Activated T-helper 2 cell treated with anti-CD3 and anti-CD28 coated beads, Interferon-gamma antibody, Interleukin-2, Interleukin-4, amounts not matched to agents 10 μg/mL and 5 μg/mL and 100 μg/mL, durations not matched to agents 14 hours and 24 hours and 36 hours (primary cell): ENCODE data around the gene CKM. TPM values are rescaled to one million over a fixed set of nuclear protein-coding genes. Genes with fewer than 3 reads are reported as not detected.
A peak's percentile ranks its signal among the peaks of the same experiment; 100 is the strongest.

Experiments
- DNase-seq: peaks from one replicate; pipeline ENCODE4 v3.0.0; 2021; ENCODE audit warnings: low spot score
- H3K27ac Mint-ChIP-seq: one replicate; pipeline ENCODE4 v1.8.0; 2021; ENCODE audit warnings: mixed read lengths
- H3K27me3 Mint-ChIP-seq: one replicate; pipeline ENCODE4 v1.8.0; 2021; ENCODE audit warnings: low read depth, mixed read lengths
- H3K36me3 Mint-ChIP-seq: one replicate; pipeline ENCODE4 v1.8.0; 2021; ENCODE audit warnings: low read depth, mixed read lengths
- H3K4me1 Mint-ChIP-seq: one replicate; pipeline ENCODE4 v1.8.0; 2021; ENCODE audit warnings: low read depth, mixed read lengths
- H3K4me3 Mint-ChIP-seq: one replicate; pipeline ENCODE4 v1.8.0; 2021; ENCODE audit warnings: low read depth, mild to moderate bottlenecking, moderate library complexity, mixed read lengths
- H3K9me3 Mint-ChIP-seq: one replicate; pipeline ENCODE4 v1.8.0; 2021; ENCODE audit warnings: mixed read lengths
- intact Hi-C: fragments of 100-400 bp; cut with micrococcal nuclease; formaldehyde crosslinking; loops from one replicate; pipeline ENCODE4 v1.15.1; 2023
- total RNA-seq: library from RNA; stranded (reverse); gene quantifications from 2 replicates; pipeline ENCODE4 v1.2.3, GENCODE V29; 2022

Gene CKM
- total RNA-seq: not detected in 2 replicates

DNA sequence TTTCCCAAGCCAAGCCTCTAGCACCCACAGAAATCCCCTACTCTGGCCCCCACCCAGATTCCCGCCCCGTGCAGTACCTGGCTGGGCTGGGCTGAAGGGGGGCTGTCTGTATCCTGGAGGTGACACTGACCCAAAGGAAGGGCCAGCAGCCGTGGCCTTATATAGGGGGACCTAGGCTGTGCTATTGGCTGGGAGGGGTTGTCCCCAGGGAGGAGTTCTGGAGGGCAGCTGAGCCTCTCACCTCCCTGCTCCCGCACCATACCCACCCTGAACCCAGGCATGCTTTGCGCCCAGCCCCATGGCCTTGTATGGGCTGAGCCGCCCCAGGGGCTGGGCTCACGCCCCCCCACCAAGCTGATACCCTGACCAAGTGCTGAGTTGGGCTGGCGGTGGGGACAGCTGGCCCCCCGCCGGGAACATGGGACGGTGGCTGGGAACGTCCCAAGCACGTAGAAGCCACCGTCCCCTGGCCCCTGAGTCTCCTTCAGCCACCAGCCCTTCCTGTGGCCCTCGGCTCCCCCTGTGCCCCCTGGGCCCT is at the start of gene CKM:
Gene CKM (minus strand): TSS at position 132 of the 538 bp plus-strand sequence. CDS start 3,162 bp downstream, outside the sequence.
- no peaks in the 10 kb centered on the region for H3K9me3 Mint-ChIP-seq
- H3K27ac Mint-ChIP-seq: no peak within 1 kb of the TSS
- intact Hi-C loops: no loop called here
- H3K36me3 Mint-ChIP-seq: no peaks in the 10 kb centered on the region
- no peak within 1 kb of the TSS for H3K4me3 Mint-ChIP-seq
- peaks cover 2% of the 10 kb centered on the region for H3K4me1 Mint-ChIP-seq
- DNase-seq: no peak
- H3K27me3 Mint-ChIP-seq: peaks cover 22% of the 10 kb centered on the region

DNA sequence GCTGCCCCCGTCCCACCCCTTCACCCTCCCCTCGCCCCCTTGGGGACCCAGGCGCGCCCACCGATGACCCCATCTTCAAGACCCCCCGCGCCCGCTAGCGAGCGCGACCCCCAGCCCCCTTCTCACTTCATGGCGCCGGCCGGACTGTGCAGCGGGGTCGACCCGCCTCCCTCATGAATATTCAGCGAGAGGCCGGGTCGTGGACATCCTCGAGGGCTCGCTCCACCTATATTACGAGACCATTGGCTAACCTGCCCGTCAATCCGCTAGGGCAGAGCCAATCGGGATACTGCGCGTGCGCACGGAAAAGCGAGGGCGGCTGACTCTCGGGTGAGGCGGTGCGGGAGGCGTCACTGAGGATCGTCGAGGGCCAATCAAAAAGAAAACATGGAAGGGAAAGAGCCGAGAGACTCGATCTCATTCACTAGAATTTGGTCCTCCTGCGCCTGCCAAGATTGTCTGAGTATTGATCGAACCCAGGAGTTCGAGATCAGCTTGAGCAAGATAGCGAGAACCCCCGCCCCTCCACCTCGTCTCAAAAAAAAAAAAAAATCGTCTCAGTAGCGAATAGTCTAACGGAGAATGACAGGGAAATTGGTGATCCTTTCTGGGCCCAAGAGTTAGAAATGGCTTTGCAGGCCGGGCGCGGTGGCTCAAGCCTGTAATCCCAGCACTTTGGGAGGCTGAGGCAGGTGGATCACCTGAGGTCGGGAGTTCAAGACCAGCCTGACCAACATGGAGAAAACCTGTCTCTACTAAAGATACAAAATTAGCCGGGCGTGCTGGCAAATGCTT is 47.9 kb upstream of the CKM start, which contains the start of gene ERCC2:
Gene ERCC2 (minus strand): TSS at position 164 of the 795 bp plus-strand sequence. CDS start 33 bp downstream, at position 131.
- peak within 1 kb of the TSS; percentile 87 for H3K4me3 Mint-ChIP-seq
- H3K27me3 Mint-ChIP-seq: no peaks in the 10 kb centered on the region
- intact Hi-C loops: loop anchor here (1.0 to 5.0 kb wide), 3 partner anchors 52 to 109 kb away; partner anchors contain the start of gene ERCC1
- H3K27ac Mint-ChIP-seq: peak within 1 kb of the TSS; percentile 99
- peaks cover 6% of the 10 kb centered on the region for H3K36me3 Mint-ChIP-seq
- H3K4me1 Mint-ChIP-seq: peaks cover 14% of the 10 kb centered on the region
- peak; percentile 100 for DNase-seq
- H3K9me3 Mint-ChIP-seq: no peaks in the 10 kb centered on the region

DNA sequence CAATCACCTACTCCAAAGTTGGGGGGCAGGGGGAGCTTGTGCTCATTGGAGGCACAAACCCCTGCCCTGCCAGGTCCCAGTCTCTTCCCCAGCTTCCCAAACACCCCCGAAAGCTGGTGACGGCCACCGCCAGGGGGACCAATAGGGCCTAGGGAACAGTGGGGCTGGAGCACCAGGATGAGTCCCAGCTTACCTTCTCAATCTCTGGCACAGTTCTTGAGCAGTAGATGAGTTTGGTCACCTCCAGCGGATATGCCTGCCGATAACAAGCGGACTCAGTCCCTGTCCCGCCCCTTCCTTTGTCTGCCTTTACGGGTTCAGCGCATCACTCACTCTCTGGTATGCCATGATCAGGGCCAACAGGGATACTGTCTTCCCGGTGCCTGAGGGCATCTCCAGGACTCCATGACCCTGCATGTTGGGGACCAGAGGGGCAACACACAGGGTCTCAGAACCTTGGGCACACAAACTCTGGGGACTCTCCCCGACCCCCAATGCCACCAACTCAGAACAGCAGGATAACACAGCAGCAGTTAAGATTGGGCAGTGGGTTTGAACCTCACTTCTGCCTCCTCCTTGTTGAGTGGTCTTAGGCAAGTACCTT is 46.2 kb upstream of the CKM start:
- DNase-seq: no peak
- intact Hi-C loops: no loop called here
- Mint-ChIP-seq H3K4me1 (peaks cover 14% of the 10 kb centered on the region), H3K27me3 (no peaks in the 10 kb centered on the region), H3K9me3 (no peaks in the 10 kb centered on the region), H3K36me3 (peaks cover 6% of the 10 kb centered on the region), H3K4me3 (peak overlapping the region; percentile 66), H3K27ac (no peak overlapping the region)

DNA sequence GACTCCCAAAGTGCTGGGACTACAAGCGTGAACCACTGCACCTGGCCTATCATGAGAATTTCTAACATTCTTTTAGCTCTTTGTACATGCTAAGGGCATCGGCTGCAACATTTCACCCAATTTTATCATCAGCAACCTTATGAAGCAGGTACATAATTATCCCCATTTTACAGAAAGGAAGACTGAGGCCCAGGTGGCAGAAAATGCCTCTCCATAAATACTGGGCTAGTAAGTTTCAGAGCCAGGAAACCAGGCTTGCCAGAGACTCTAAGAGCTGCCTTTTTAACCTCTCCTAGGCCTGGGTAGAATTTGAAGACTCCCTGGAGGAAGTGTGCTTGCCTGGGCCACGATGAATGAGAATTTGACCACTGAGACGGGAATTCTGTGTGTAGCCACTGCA is 45.5 kb upstream of the CKM start:
- intact Hi-C loops: no loop called here
- peaks cover 14% of the 10 kb centered on the region for H3K4me1 Mint-ChIP-seq
- H3K4me3 Mint-ChIP-seq: peak overlapping the region; percentile 19
- peaks cover 6% of the 10 kb centered on the region for H3K36me3 Mint-ChIP-seq
- no peaks in the 10 kb centered on the region for H3K27me3 Mint-ChIP-seq
- DNase-seq: no peak
- H3K27ac Mint-ChIP-seq: no peak overlapping the region
- H3K9me3 Mint-ChIP-seq: no peaks in the 10 kb centered on the region

DNA sequence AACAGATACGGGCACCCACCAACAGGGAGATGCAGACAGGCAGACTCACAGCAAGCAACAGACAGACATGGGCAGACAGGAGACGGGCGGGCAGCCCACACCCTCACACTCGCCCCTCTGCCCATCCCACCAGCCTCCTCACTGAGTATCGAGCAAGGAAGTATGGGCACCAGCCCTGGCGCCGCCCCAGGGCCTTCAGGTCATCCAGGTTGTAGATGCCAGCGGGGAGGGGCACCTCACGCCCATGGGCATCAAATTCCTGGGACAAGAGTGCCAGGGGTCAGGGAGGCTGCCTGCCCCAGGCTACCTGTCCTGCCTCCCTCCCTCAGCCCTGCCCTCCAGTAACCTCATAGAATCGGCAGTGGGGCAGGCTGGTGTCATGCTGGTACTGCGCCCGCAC is 42.0 kb upstream of the CKM start:
- H3K27ac Mint-ChIP-seq: no peak overlapping the region
- no peak overlapping the region for H3K4me3 Mint-ChIP-seq
- no peaks in the 10 kb centered on the region for H3K27me3 Mint-ChIP-seq
- no peak for DNase-seq
- intact Hi-C loops: no loop called here
- H3K36me3 Mint-ChIP-seq: peaks cover 15% of the 10 kb centered on the region
- H3K4me1 Mint-ChIP-seq: peaks cover 9% of the 10 kb centered on the region
- H3K9me3 Mint-ChIP-seq: no peaks in the 10 kb centered on the region

DNA sequence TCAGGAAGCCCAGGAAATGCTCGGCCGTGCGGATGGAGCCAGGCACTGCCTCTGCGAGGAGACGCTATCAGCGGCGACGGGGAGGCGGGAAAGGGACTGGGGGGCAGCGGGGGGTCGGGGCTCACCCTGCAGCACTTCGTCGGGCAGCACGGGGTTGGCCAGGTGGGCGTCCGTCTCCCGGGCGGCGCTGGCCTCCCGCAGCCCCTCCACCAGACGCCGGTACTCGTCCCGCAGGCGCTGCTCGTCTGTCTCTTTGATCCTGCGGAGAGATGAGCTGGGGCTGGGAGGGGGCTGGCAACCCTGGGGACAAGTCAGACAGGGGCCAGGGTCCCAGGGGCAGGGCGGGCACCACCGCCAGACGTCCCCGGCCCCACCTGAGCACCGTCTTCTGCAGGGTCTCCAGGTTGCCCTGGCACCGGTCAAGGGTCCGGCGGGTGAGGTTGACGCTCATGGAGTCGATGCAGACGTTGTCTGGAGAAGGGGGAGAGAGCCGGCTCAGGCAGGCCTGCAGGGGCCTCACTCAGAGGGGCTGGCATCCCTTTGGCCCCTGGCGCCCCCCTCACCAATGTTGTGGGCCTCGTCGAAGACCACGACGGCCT is 41.3 kb upstream of the CKM start:
- Mint-ChIP-seq H3K27ac (no peak overlapping the region), H3K36me3 (peaks cover 22% of the 10 kb centered on the region), H3K4me1 (peaks cover 6% of the 10 kb centered on the region), H3K4me3 (no peak overlapping the region), H3K27me3 (no peaks in the 10 kb centered on the region), H3K9me3 (no peaks in the 10 kb centered on the region)
- DNase-seq: no peak
- intact Hi-C loops: no loop called here

DNA sequence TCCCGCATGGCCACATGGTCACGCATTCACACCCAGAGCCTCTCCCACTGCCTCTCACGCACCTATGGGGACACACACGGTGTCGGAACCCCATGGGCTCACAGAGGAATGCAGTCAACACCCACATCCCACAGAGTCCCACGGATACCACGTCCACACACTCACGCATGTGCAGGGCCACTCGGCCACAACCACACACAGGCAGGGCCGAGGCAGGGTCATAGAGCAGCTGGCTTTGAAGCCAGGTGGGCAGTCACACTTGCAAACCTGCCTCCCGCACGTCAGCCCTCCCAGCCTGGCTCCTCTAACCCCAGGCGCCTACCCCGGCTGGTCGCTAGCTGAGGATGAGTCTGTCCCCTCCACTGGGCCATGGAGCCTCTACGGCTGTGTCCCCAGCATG is 39.6 kb upstream of the CKM start:
- H3K9me3 Mint-ChIP-seq: no peaks in the 10 kb centered on the region
- DNase-seq: no peak
- no peak overlapping the region for H3K4me3 Mint-ChIP-seq
- peaks cover 27% of the 10 kb centered on the region for H3K36me3 Mint-ChIP-seq
- H3K27ac Mint-ChIP-seq: no peak overlapping the region
- intact Hi-C loops: no loop called here
- H3K27me3 Mint-ChIP-seq: no peaks in the 10 kb centered on the region
- no peaks in the 10 kb centered on the region for H3K4me1 Mint-ChIP-seq

DNA sequence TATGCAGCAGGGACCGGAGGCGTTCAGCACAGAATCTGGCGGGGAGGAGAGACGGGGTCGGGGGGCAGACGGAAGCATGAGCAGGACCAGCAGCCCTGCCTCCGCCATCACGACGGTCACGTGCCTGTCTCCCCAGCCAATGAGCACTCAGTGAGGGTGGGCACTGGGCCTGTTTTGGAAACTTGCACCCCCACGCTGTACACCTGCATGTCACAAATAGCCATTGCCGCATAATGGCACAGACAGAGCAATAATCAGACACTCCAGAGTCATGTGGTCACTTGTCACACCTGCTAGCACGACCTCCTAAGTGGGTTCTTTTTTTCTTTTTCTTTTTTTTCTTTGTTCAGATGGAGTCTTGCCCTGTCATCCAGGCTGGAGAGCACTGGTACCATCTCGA is 38.9 kb upstream of the CKM start:
- Mint-ChIP-seq H3K36me3 (peaks cover 27% of the 10 kb centered on the region), H3K4me1 (no peaks in the 10 kb centered on the region), H3K27ac (no peak overlapping the region), H3K27me3 (no peaks in the 10 kb centered on the region), H3K9me3 (no peaks in the 10 kb centered on the region), H3K4me3 (no peak overlapping the region)
- intact Hi-C loops: no loop called here
- DNase-seq: no peak

DNA sequence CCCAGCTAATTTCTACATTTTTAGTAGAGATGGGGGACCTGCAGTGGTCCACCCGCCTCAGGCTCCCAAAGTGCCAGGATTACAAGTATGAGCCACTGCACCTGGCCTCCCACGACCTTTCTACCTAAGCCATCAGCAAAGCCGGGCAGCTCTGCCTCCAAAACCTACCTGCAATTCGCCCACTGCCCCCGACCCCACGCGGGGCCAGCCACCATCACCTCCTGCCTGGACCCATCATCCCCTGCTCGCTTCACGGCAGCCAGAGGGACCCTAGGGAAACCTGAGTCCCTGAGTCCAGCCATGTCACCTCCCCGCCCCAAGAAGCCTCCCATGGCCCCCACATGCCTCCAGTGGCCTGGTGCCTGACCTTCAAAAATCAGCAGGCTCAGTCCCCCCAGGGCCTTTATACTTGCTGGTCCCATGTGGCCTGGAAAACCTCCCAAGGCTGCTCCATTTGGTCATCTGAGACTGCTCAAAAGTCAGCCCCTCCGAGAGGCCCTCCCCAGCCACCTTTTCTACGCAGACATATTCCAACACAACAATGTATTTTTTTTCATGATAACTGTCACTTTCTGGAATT is 35.6 kb upstream of the CKM start:
- Mint-ChIP-seq H3K27ac (no peak overlapping the region), H3K4me1 (no peaks in the 10 kb centered on the region), H3K4me3 (no peak overlapping the region), H3K9me3 (no peaks in the 10 kb centered on the region), H3K36me3 (peaks cover 46% of the 10 kb centered on the region), H3K27me3 (no peaks in the 10 kb centered on the region)
- intact Hi-C loops: no loop called here
- no peak for DNase-seq

DNA sequence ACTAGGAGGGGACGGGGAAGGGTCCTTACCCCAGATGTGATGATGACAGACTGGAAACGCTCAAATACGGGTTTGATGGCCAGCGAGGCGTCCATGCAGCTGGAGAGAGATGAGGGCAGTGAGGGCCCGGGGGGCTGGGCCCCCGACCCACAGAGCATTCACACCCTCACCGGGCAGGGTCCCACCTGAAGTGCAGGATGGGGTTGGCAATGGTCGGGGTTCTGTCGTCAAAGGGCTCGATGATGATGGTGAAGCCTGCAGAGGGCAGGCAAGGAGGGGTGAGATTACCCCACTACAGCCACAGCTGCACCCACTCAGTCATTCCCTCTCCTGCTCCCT is 34.7 kb upstream of the CKM start:
- Mint-ChIP-seq H3K27me3 (no peaks in the 10 kb centered on the region), H3K36me3 (peaks cover 50% of the 10 kb centered on the region), H3K4me3 (no peak overlapping the region), H3K9me3 (no peaks in the 10 kb centered on the region), H3K4me1 (no peaks in the 10 kb centered on the region), H3K27ac (no peak overlapping the region)
- no peak for DNase-seq
- intact Hi-C loops: no loop called here

DNA sequence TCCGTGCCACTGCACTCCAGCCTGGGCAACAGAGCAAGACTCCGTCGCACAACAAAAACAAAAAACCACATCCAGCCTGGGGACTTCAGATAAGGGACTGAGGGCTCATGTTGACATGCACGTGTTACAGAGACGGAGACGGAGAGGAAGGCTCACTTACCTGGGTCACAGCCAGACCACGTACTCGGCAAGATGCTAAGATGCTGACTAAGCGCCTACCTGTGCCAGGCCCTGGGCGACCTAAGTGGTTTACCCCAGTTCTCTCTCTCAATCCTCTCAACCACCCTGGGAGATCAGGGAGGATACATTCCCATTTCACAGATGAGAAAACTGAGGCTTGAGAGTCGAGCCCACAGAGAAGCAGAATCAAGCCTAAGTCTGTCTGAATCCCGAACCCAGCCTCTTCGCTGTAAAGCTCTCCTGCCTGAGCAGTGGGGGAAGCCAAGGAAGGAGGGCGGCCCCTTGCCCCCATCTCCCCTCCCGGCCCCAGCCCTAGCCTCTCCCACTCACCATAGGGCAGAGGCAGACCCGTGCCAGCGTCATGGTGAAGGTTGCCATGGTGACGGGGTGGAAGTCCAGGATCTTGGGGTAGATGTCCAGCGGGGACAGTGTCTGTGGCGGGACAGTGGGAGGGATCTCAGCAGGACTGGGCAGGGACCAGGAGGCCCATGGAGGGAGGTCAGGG is 34.2 kb upstream of the CKM start:
- Mint-ChIP-seq H3K27me3 (no peaks in the 10 kb centered on the region), H3K9me3 (no peaks in the 10 kb centered on the region), H3K4me3 (no peak overlapping the region), H3K4me1 (no peaks in the 10 kb centered on the region), H3K36me3 (peaks cover 47% of the 10 kb centered on the region), H3K27ac (no peak overlapping the region)
- intact Hi-C loops: no loop called here
- no peak for DNase-seq

DNA sequence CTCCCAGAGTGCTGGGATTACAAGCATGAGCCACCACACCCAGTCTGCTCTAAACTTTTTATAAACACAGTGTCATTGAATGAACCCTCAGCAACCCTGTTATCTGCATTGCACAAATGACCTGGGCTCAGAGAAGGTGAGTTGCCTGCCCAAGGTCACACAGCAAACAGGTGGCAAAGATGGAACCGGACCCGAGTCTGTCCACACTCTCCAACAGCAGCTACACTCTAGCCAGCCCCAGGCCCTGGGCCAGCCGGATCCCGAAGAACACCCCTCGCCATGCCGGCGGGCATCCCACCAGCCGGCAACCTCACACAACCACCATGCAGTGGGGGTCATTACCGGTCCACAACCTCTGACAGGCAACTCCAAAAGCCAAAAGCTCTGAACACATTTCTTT is 33.2 kb upstream of the CKM start:
- Mint-ChIP-seq H3K9me3 (no peaks in the 10 kb centered on the region), H3K36me3 (peaks cover 41% of the 10 kb centered on the region)

More for the DNA sequence above, 33.2 kb upstream of the CKM start:
- intact Hi-C loops: no loop called here
- H3K27me3 Mint-ChIP-seq: no peaks in the 10 kb centered on the region
- H3K27ac Mint-ChIP-seq: no peak overlapping the region
- no peak for DNase-seq
- H3K4me3 Mint-ChIP-seq: no peak overlapping the region
- H3K4me1 Mint-ChIP-seq: no peaks in the 10 kb centered on the region
